Measurements from ENCODE around the gene KIAA1755.

KIAA1755 gene

DNA sequence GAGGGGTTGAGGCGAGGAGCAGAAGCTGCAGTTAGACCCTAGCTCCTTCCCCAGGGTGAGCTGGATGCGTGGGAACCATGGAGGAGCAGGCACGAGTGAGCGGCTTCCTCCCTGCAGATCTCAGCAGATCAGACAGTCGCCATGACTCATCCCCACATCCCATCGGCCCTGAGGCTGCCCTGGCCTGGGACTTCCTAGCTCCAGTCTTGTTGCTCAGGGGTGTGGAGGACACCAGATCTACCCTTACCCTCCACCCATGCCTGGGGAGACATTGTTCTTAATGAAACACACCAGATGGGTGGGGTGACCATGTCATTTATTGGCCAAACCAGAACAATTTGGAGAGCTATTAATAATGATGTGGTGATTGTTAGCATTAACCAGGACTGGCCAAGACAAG lies 59.2 kb downstream of the KIAA1755 start:
- no CpG with 5 or more reads among the region's 6 CpGs for WGBS (ENCODE audit: extremely low coverage, insufficient coverage, insufficient read length)
- H2BK5ac ChIP-seq (ENCODE audit: low read depth, low read length, poor library complexity) = no peak overlapping the region
- H4K12ac ChIP-seq (ENCODE audit: low read depth, low read length) = no peak overlapping the region

DNA sequence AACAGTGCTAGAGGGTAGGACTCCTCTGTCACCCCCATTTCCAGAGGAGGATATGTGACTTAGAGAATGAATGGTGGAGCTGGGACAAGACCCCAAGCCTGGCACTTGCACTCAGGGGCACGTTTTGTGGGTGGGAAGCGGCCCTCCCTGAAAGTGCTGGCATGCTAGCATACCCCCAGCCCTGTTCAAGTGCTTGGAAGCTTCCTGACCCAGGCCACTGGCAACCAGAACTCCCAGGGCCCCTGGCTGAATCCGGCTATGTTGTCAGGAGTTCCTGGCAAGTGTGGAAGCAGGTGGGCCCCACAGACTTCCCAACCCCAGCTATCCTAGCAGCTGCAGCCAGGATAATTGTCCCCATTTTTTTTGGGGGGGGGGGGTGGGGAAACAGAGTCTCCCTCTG lies 59.9 kb downstream of the KIAA1755 start:
- H3K4ac ChIP-seq (ENCODE audit: low read depth, low read length) = peak overlapping the region; percentile 22
- H4K91ac ChIP-seq (ENCODE audit: low read depth, low read length) = peak overlapping the region; percentile 74
- peak overlapping the region; percentile 70 for H2BK120ac ChIP-seq (ENCODE audit: insufficient read depth, low read length, poor library complexity)
- peaks cover 6% of the 10 kb centered on the region for H3K9me3 ChIP-seq (ENCODE audit: insufficient read depth, low read depth, low read length)
- H2BK12ac ChIP-seq (ENCODE audit: low read length) = peak overlapping the region; percentile 74
- WGBS (ENCODE audit: extremely low coverage, insufficient coverage, insufficient read length) = no CpG with 5 or more reads among the region's 3 CpGs
- no peak overlapping the region for H3K27ac ChIP-seq (ENCODE audit: low read depth, low read length)
- H2AK5ac ChIP-seq (ENCODE audit: low read length) = peak overlapping the region; percentile 73
- no peak overlapping the region for H3K4me3 ChIP-seq (ENCODE audit: low read depth, low read length)
- H3K4me1 ChIP-seq (ENCODE audit: control insufficient read depth in 1 of 2, insufficient read depth in 2 of 2, low read length in 2 of 2) = peaks cover 27 to 34% of the 10 kb centered on the region in 2 experiments
- peak overlapping the region; percentile 33 for H4K8ac ChIP-seq (ENCODE audit: low read depth, low read length)
- no peaks in the 10 kb centered on the region for H3K36me3 ChIP-seq (ENCODE audit: control insufficient read depth in 1 of 2, insufficient read depth in 2 of 2, low read length in 2 of 2)
- no peak overlapping the region for H2AFZ ChIP-seq (ENCODE audit: insufficient read depth, low read length, poor library complexity)
- H3K18ac ChIP-seq (ENCODE audit: low read length) = peak overlapping the region; percentile 42
- peaks cover 27% of the 10 kb centered on the region for H3K79me1 ChIP-seq (ENCODE audit: low read length)
- DNase-seq = no peak
- no peak overlapping the region for H3K9ac ChIP-seq (ENCODE audit: low read length)
- H3K4me2 ChIP-seq (ENCODE audit: low read length) = no peak overlapping the region
- peak overlapping the region; percentile 21 for H2BK5ac ChIP-seq (ENCODE audit: low read depth, low read length, poor library complexity)
- no peak overlapping the region for H3K23ac ChIP-seq (ENCODE audit: low read length)
- no peaks in the 10 kb centered on the region for H3K27me3 ChIP-seq (ENCODE audit: insufficient read depth, low read length)
- peak overlapping the region; percentile 59 for H3K14ac ChIP-seq (ENCODE audit: low read length)
- H3K79me2 ChIP-seq (ENCODE audit: control insufficient read depth, insufficient read depth, low read length, poor library complexity) = no peaks in the 10 kb centered on the region
- no peak overlapping the region for H4K12ac ChIP-seq (ENCODE audit: low read depth, low read length)

More for the DNA sequence above, 59.2 kb downstream of the KIAA1755 start:
- Histone ChIP-seq H3K36me3 (ENCODE audit: control insufficient read depth in 1 of 2, insufficient read depth in 2 of 2, low read length in 2 of 2) (no peaks in the 10 kb centered on the region), H4K8ac (ENCODE audit: low read depth, low read length) (no peak overlapping the region), H3K9ac (ENCODE audit: low read length) (no peak overlapping the region), H2AFZ (ENCODE audit: insufficient read depth, low read length, poor library complexity) (no peak overlapping the region), H3K79me2 (ENCODE audit: control insufficient read depth, insufficient read depth, low read length, poor library complexity) (no peaks in the 10 kb centered on the region), H3K14ac (ENCODE audit: low read length) (no peak overlapping the region), H3K23ac (ENCODE audit: low read length) (no peak overlapping the region), H3K9me3 (ENCODE audit: insufficient read depth, low read depth, low read length) (peaks cover 6% of the 10 kb centered on the region), H2AK5ac (ENCODE audit: low read length) (no peak overlapping the region), H3K27me3 (ENCODE audit: insufficient read depth, low read length) (no peaks in the 10 kb centered on the region), H3K4me2 (ENCODE audit: low read length) (no peak overlapping the region), H3K4ac (ENCODE audit: low read depth, low read length) (no peak overlapping the region), H3K4me3 (ENCODE audit: low read depth, low read length) (no peak overlapping the region), H3K27ac (ENCODE audit: low read depth, low read length) (peak overlapping the region; percentile 24), H3K18ac (ENCODE audit: low read length) (no peak overlapping the region), H3K4me1 (ENCODE audit: control insufficient read depth in 1 of 2, insufficient read depth in 2 of 2, low read length in 2 of 2) (peaks cover 22 to 29% of the 10 kb centered on the region in 2 experiments), H2BK12ac (ENCODE audit: low read length) (no peak overlapping the region), H3K79me1 (ENCODE audit: low read length) (peaks cover 25% of the 10 kb centered on the region), H4K91ac (ENCODE audit: low read depth, low read length) (peak overlapping the region; percentile 10), H2BK120ac (ENCODE audit: insufficient read depth, low read length, poor library complexity) (no peak overlapping the region)
- DNase-seq = peak; percentile 75 to 81

DNA sequence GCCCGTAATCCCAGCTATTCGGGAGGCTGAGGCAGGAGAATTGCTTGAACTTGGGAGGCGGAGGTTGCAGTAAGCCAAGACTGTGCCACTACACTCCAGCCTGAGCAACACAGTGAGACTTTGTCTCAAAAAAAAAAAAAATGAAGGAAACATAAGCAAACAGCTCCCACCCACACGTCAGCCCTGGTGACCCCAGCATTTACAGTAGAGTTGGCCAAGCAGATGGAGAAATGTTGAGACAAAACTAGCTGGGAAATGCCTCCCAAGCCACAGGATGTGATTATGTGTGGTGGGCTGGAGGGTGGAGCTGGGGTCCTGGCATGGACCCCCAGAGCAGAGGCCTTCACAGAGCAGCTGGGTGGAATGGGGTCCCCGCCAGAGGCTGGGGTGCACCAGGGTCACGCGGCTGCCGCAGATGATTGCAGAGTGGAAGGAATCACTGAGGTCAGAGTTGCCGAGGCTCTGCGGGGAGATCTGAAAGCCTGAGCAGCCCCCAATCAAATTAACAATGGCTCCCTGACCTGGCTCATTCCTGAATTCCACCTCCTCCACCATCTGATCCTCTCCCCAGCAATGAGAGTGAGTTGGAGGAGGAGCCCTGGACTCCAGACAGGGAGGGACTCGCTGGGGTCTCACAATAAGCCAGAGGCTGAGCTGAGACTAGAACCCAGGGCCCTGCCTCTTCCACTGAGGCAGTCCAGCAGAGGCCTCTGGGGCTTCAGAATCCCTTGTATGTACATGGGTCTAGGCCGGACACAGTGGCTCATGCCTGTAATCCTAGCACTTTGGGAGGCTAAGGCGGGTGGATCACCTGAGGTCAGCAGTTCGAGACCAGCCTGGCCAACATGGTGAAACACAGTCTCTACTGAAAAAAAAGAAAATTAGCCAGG lies 60.8 kb downstream of the KIAA1755 start:
- H4K91ac ChIP-seq (ENCODE audit: low read depth, low read length) = peak overlapping the region; percentile 78
- no peak for DNase-seq
- H3K4ac ChIP-seq (ENCODE audit: low read depth, low read length) = peak overlapping the region; percentile 19
- no peak overlapping the region for H4K8ac ChIP-seq (ENCODE audit: low read depth, low read length)
- H3K9me3 ChIP-seq (ENCODE audit: insufficient read depth, low read depth, low read length) = peaks cover 6% of the 10 kb centered on the region
- no peak overlapping the region for H3K27ac ChIP-seq (ENCODE audit: low read depth, low read length)
- H2BK5ac ChIP-seq (ENCODE audit: low read depth, low read length, poor library complexity) = peak overlapping the region; percentile 18
- no peak overlapping the region for H3K23ac ChIP-seq (ENCODE audit: low read length)
- H4K12ac ChIP-seq (ENCODE audit: low read depth, low read length) = no peak overlapping the region
- H2BK120ac ChIP-seq (ENCODE audit: insufficient read depth, low read length, poor library complexity) = peak overlapping the region; percentile 62
- H3K27me3 ChIP-seq (ENCODE audit: insufficient read depth, low read length) = no peaks in the 10 kb centered on the region
- H3K4me3 ChIP-seq (ENCODE audit: low read depth, low read length) = no peak overlapping the region
- peaks cover 27 to 34% of the 10 kb centered on the region in 2 experiments for H3K4me1 ChIP-seq (ENCODE audit: control insufficient read depth in 1 of 2, insufficient read depth in 2 of 2, low read length in 2 of 2)
- no peaks in the 10 kb centered on the region for H3K79me2 ChIP-seq (ENCODE audit: control insufficient read depth, insufficient read depth, low read length, poor library complexity)
- H2AK5ac ChIP-seq (ENCODE audit: low read length) = peak overlapping the region; percentile 87
- no peak overlapping the region for H3K9ac ChIP-seq (ENCODE audit: low read length)
- H3K36me3 ChIP-seq (ENCODE audit: control insufficient read depth in 1 of 2, insufficient read depth in 2 of 2, low read length in 2 of 2) = no peaks in the 10 kb centered on the region
- no peak overlapping the region for H3K18ac ChIP-seq (ENCODE audit: low read length)
- H3K79me1 ChIP-seq (ENCODE audit: low read length) = peaks cover 27% of the 10 kb centered on the region
- WGBS (ENCODE audit: extremely low coverage, insufficient coverage, insufficient read length) = no CpG with 5 or more reads among the region's 14 CpGs
- H3K4me2 ChIP-seq (ENCODE audit: low read length) = no peak overlapping the region
- H3K14ac ChIP-seq (ENCODE audit: low read length) = peak overlapping the region; percentile 5
- peak overlapping the region; percentile 61 for H2BK12ac ChIP-seq (ENCODE audit: low read length)
- no peak overlapping the region for H2AFZ ChIP-seq (ENCODE audit: insufficient read depth, low read length, poor library complexity)

DNA sequence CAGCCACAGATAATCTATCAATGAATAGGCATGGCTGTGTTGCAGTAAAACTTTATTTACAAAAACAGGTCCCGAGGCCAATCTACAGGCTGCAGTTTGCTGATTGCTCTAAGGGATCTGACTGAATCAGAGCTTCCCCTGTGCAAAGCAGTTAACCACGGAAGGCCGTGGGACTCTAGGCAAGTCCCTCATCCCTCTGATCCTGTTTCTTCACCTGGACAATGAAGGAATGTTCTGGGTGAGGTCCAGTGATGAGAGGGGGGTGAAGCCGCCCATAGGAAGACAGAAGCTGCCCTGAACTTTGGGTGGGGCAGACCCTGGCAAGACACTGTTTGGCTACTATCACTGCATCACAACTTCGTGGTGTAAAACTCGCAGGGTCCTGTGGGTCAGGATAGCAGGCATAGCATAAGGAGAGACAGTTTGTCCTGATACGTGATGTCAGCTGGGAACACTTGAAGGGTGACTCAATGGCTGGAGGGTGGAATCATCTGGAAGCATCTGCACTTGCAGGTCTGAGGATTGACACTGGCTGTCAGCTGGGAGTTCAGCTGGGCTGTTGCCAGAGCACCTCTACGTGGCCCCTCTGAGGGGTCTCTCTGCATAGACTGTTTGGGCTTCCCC lies 62.2 kb downstream of the KIAA1755 start:
- Histone ChIP-seq H4K12ac (ENCODE audit: low read depth, low read length) (no peak overlapping the region), H2AFZ (ENCODE audit: insufficient read depth, low read length, poor library complexity) (no peak overlapping the region), H3K27me3 (ENCODE audit: insufficient read depth, low read length) (no peaks in the 10 kb centered on the region), H3K14ac (ENCODE audit: low read length) (peak overlapping the region; percentile 33), H4K8ac (ENCODE audit: low read depth, low read length) (no peak overlapping the region), H3K4ac (ENCODE audit: low read depth, low read length) (no peak overlapping the region), H2AK5ac (ENCODE audit: low read length) (peak overlapping the region; percentile 19), H3K4me3 (ENCODE audit: low read depth, low read length) (no peak overlapping the region), H3K27ac (ENCODE audit: low read depth, low read length) (peak overlapping the region; percentile 6), H2BK5ac (ENCODE audit: low read depth, low read length, poor library complexity) (peak overlapping the region; percentile 13), H3K4me2 (ENCODE audit: low read length) (no peak overlapping the region), H2BK12ac (ENCODE audit: low read length) (peak overlapping the region; percentile 81), H3K36me3 (ENCODE audit: control insufficient read depth in 1 of 2, insufficient read depth in 2 of 2, low read length in 2 of 2) (no peaks in the 10 kb centered on the region), H2BK120ac (ENCODE audit: insufficient read depth, low read length, poor library complexity) (no peak overlapping the region), H3K23ac (ENCODE audit: low read length) (no peak overlapping the region), H4K91ac (ENCODE audit: low read depth, low read length) (peak overlapping the region; percentile 38), H3K4me1 (ENCODE audit: control insufficient read depth in 1 of 2, insufficient read depth in 2 of 2, low read length in 2 of 2) (peaks cover 27 to 34% of the 10 kb centered on the region in 2 experiments), H3K79me2 (ENCODE audit: control insufficient read depth, insufficient read depth, low read length, poor library complexity) (no peaks in the 10 kb centered on the region), H3K18ac (ENCODE audit: low read length) (peak overlapping the region; percentile 22), H3K79me1 (ENCODE audit: low read length) (peaks cover 33% of the 10 kb centered on the region), H3K9ac (ENCODE audit: low read length) (no peak overlapping the region), H3K9me3 (ENCODE audit: insufficient read depth, low read depth, low read length) (peaks cover 6% of the 10 kb centered on the region)
- peak; percentile 88 to 92 for DNase-seq
- WGBS (ENCODE audit: extremely low coverage, insufficient coverage, insufficient read length) = no CpG with 5 or more reads among the region's 8 CpGs
